ENCODE data around the gene LIMS1.

GRCh38 chr2:108643261-108643849, 109.1 kb downstream of the LIMS1 start:
- TF ChIP-seq POLR2A (IDR thresholded peaks at IDR 0.05) (no peak), CTCF (IDR thresholded peaks at IDR 0.05 in 4 of 5, conservative IDR thresholded peaks at IDR 0.05 in 1 of 5) (no peak)

Data from gastrocnemius medialis (tissue), 4 donors.